22Rv1 (cell line): ENCODE data around the gene EFNA2.
A peak's percentile ranks its signal among the peaks of the same experiment; 100 is the strongest.

Source experiments
- ZFX ChIP-seq: fragments of 450-650 bp; IDR thresholded peaks from 2 replicates; pipeline ENCODE4 v1.6.1; 2017; ENCODE audit warnings: antibody characterized with exemption, borderline replicate concordance
- TF ChIP-seq, protein P1 (sequence below): fragments of 450-650 bp; IDR thresholded peaks from 2 replicates; pipeline ENCODE4 v1.5.1; 2017; ENCODE audit warnings: mild to moderate bottlenecking

DNA sequence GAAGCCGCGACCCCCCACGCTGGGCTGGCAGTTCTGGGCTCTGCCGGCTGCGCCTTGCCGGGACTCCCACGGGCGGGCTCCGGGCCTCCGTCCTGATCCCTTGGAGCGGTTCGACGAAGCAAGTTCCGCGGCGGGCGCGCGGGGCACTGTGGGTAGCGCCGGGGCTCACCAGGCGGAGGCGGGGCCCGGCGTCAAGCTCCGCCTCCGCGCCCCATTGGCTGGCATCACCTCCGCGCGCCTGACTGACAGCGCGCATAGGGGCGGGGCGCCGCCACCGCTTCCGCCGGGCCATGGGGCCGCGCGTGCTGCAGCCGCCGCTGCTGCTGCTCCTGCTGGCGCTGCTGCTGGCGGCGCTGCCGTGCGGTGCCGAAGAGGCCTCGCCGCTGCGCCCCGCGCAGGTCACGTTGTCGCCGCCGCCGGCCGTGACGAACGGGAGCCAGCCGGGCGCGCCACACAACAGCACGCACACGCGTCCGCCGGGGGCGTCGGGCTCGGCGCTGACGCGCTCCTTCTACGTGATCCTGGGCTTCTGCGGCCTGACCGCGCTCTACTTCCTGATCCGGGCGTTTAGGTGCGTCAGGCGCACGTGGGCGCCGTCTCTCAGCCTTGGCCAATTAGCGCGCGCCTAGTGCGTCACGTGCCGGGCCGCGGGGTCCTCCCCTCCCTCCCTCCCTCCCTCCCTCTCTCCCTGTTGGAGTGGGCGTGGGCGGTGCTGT, 10.3 kb upstream of the EFNA2 start, which contains the start of gene FAM174C:
- TF ChIP-seq, protein P1, sequence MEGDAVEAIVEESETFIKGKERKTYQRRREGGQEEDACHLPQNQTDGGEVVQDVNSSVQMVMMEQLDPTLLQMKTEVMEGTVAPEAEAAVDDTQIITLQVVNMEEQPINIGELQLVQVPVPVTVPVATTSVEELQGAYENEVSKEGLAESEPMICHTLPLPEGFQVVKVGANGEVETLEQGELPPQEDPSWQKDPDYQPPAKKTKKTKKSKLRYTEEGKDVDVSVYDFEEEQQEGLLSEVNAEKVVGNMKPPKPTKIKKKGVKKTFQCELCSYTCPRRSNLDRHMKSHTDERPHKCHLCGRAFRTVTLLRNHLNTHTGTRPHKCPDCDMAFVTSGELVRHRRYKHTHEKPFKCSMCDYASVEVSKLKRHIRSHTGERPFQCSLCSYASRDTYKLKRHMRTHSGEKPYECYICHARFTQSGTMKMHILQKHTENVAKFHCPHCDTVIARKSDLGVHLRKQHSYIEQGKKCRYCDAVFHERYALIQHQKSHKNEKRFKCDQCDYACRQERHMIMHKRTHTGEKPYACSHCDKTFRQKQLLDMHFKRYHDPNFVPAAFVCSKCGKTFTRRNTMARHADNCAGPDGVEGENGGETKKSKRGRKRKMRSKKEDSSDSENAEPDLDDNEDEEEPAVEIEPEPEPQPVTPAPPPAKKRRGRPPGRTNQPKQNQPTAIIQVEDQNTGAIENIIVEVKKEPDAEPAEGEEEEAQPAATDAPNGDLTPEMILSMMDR: peak; percentile 8; the same call in 1 of the 2 replicates
- no peak for TF ChIP-seq ZFX
